HG02763 (cell line): ENCODE data around the gene ZBTB17.
"Not testable (repeated sequence)": the region's sequence is repeated elsewhere in the genome, so short reads cannot be mapped to it uniquely, and the experiment has no call there.

Source experiments
- ATAC-seq: cut with Tn5 transposase; IDR thresholded peaks from one replicate; pipeline ENCODE4 v1.9.1; 2021; ENCODE audit warnings: mild to moderate bottlenecking, moderate library complexity; ENCODE audit not compliant: unreplicated experiment

ZBTB17 gene

GRCh38 chr1:15908597-15908996, 67.3 kb downstream of the ZBTB17 start:
- no peak for ATAC-seq

- no peak for ATAC-seq
These were observed 73.0 kb downstream of the ZBTB17 start for GRCh38 chr1:15902882-15903281.

- ATAC-seq: no peak
These were observed 75.1 kb downstream of the ZBTB17 start for GRCh38 chr1:15900662-15901279.

- ATAC-seq: no peak
These were observed 76.6 kb downstream of the ZBTB17 start for GRCh38 chr1:15899266-15899665.

GRCh38 chr1:15896841-15897610, 78.9 kb downstream of the ZBTB17 start:
- ATAC-seq: not testable (repeated sequence)

- ATAC-seq: no peak
These were observed 80.7 kb downstream of the ZBTB17 start for GRCh38 chr1:15895233-15895632.

GRCh38 chr1:15892857-15893599, 82.9 kb downstream of the ZBTB17 start:
- ATAC-seq: not testable (repeated sequence)
